NOMO-1 treated with DMSO at 0.1 percent for 48 hours (cell line): ENCODE measurements around the gene DENND1A.

Source experiments
- DNase-seq: peaks from one replicate; lab custom pipeline; 2025; ENCODE audit not compliant: unreplicated experiment; lab: John Stamatoyannopoulos, UW

DENND1A gene

DNA sequence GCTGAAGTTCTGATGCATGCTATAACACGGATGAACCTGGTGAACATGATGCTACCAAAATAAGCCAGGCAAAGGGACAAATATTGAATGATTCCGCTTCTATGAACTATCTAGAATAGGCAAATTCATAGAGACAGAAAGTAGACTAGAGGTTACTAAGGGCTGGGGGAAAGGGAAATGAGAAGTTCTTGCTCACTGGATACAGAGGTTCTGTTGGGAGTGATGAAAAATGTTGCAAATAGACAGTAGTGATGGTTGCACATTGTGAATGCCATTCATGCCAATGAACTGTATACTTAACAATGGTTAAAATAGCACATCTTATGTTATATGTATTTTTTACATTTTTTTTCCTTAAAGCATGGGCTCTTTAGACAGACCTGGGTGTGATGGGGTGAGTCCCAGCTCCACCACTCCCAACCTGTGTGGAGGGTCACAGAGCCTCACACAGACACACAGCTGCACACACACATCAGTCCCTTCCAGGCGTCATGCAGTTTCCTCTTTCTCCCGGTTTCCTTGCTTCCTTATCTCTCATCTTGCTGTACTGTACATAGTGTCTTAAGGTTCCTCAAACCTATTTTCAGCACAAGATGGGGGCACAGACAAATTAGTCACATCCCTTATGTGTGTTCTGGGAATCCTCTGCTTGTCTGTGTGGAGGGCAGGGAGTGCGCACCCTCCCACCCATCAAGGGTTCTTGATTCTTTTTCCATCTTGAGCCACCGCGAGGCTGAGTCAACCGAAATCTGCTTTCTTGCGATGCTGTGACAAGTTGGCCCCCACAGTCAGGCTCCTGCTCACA is 381.0 kb downstream of the DENND1A start:
- peak; percentile 28 for DNase-seq

- peak; percentile 11 for DNase-seq
These were observed 385.7 kb downstream of the DENND1A start for GRCh38 chr9:123544007-123544827.

- no peak for DNase-seq
These were observed 386.4 kb downstream of the DENND1A start for GRCh38 chr9:123543492-123543891.

DNA sequence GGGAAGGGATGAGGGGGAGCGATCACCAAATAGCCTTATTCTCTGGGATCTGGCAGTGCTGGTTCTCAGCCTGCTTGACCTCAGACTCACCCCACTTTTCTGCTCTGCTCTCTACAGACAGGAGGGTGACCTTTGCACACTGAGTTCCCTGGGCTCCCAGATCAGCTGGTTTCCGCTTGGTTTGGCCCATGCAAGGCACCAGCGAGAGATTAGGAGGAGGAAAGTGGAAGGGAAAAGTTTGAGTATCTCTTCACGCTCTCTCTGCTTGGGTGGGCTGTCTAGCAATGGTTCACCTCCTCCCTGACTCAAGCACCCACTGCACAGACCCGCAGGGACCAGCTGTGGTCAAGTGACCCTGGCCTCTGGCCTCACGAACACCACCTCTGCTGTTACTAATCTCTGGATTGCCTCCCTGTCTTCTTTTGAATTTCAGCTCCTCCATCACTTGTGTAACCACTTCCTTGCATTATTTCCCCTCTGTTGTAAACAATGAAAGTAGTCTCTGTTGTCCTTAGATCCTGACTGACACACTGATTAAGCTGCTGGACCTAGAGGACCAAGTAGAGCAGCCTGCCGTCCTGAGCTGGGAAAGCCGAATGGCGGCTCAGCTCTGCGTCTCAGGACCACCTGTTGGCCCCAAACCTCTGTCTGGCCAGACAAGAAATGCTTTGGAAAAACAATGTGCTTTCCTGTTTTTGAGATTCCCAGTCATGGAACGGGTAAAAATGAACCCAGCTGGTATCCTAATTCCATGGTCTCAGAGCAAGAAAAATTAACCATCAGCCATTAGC is 387.3 kb downstream of the DENND1A start:
- no peak for DNase-seq

DNA sequence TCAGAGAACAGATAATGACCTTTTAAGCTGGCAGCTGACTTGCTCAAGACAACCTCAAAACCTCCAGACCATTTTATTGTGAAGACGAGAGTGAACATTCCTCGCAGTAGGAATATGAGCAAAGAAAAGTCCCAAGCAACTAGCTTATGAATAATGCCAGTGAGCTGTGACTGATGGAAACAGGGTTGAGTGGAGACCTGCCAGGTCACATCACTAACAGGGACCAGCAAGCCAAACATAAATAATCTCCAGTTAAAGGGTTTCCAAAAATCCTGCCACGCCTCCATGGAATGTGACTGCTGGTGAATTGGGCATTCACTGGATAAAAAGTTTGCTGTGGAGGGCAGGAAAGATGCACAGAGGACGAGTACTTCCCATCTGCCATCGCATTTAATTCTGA is 388.5 kb downstream of the DENND1A start:
- DNase-seq: no peak

DNA sequence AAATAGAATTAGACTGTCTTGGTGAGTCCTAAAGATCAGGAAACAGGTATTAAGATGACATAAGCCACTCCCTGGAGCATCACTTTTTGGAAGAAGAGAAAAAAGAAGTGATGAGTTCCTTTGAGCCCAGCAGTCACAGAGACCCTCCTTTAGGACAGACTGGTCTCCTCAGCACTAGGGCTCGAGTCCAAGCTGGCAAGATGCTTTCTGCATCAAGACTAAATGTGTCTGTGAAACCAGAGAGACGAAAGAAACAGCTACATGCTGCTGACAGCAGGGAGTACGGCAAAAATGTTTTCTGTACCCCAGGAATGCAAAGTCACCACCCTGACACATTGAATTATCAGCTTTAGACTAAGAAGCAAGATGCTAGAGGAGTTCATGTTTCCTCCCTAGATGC is 389.5 kb downstream of the DENND1A start:
- DNase-seq: no peak

DNA sequence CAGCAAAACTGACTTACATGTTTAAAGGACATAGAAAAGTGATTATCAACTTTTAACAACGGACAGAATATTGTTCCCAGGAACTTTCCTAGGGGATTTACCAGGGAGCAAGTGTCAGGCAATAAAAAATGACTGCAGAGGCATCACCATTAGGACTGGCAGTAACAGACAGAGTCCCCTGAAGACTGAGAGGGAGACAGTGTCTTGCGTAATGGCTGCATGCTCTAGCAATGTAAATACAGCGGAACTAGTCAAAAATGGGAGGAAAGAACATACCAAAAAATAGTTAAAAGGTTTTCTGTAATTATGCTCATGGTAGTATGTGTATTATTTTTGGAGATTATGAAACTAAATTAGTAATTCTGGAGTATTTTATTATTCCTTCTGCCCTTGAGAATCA is 392.1 kb downstream of the DENND1A start:
- no peak for DNase-seq

DNA sequence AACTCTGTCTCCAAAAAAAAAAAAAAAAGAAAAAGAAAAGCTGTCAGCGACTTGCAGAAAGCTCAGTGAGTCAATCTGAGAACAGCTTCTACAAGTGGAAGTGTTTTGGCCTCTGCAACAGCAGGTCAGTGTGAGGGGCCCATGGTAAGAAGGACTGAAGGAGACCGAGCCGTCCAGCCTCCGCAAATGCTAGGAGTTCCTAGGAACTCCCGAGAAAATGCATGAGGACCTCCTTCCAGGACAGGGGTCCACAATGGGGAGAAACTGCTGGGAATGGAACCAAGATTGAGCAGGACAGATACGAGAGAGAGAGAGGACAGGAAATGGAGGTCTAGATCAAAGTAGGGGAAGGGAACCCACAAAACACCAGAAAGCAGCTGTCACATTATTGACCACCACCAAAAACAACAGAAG is 393.5 kb downstream of the DENND1A start:
- DNase-seq: no peak

- no peak for DNase-seq
These were observed 395.6 kb downstream of the DENND1A start for GRCh38 chr9:123534336-123534735.

- no peak for DNase-seq
These were observed 399.7 kb downstream of the DENND1A start for GRCh38 chr9:123530244-123530643.

- DNase-seq: no peak
These were observed 401.4 kb downstream of the DENND1A start for GRCh38 chr9:123528501-123528900.

- DNase-seq: peak; percentile 51
These were observed 401.9 kb downstream of the DENND1A start for GRCh38 chr9:123527981-123528380.

GRCh38 chr9:123525957-123526356 is 404.0 kb downstream of the DENND1A start:
- no peak for DNase-seq

- DNase-seq: no peak
These were observed 404.5 kb downstream of the DENND1A start for GRCh38 chr9:123525424-123525823.

DNA sequence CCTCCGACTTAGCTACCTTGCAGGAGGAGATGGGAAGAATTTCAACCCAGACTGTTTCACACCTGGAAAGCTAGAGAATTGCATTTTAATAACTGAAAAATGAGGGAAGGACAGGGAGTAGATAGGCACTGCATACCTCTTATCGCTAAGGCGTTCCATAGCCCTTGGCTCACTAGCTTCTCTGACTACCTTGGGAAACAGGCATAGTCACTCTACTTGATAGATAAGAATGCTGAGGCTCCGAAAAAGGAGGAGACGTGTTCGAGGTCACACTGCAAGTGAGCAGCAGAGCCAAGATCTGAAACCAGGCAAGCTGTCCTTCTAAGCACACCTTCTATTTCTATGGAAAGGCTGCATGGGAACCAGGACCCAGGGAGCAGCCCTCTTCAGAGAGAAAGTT is 405.1 kb downstream of the DENND1A start:
- no peak for DNase-seq

GRCh38 chr9:123523845-123524244 is 406.1 kb downstream of the DENND1A start:
- DNase-seq: no peak

- no peak for DNase-seq
These were observed 406.9 kb downstream of the DENND1A start for GRCh38 chr9:123523001-123523400.

DNA sequence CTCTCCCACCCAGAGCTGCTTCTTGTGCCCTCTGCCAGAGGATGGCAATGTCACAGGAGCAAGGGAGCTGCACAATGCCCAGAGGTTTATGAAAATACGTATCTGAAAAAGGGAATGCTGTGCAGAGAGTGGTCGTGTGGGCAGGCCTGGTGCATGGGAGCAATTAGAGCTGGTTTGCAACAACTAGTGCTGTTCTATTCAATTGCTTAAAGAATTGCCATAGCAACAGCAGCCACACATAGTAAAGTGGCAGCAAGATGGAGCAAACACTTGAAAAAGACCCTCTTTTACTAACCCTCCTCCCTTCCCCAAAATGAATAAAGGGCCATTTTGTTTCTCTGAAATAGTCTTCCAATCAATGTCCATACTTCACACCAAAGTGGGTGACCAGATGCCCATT is 407.7 kb downstream of the DENND1A start:
- DNase-seq: no peak

- DNase-seq: no peak
These were observed 411.6 kb downstream of the DENND1A start for GRCh38 chr9:123518338-123518737.

DNA sequence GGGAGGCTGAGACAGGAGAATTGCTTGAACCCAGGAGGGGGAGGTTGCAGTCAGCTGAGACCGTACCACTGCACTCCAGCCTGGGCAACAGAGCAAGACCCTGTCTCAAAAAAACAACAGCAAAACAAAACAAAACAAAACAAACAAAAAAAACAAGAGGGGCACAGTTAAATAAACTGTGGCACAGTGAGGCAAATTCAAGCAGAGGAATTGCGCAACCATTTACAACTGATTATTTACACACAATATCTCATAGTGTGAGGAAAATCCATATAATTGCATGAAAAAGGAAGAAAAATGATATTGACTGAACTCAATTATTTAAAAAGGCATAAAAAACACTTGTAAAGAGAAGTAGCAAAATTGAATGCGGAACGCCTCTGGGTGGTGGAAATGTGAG is 412.4 kb downstream of the DENND1A start:
- DNase-seq: no peak

- no peak for DNase-seq
These were observed 415.2 kb downstream of the DENND1A start for GRCh38 chr9:123514766-123515165.
